ENCODE results near the gene TIAM2.

GRCh38 chr6:155084431-155085123 lies 89.5 kb downstream of the TIAM2 start:
- TF ChIP-seq LEF1 (IDR thresholded peaks at IDR 0.05; ENCODE audit: borderline replicate concordance) (no peak), FOXA1 (IDR thresholded peaks at IDR 0.05) (no peak), ELF4 (IDR thresholded peaks at IDR 0.05) (no peak), BHLHE40 (IDR thresholded peaks at IDR 0.05; ENCODE audit: borderline replicate concordance) (no peak), SP1 (IDR thresholded peaks at IDR 0.05) (no peak), SUZ12 (IDR thresholded peaks at IDR 0.05) (no peak), FOXM1 (IDR thresholded peaks at IDR 0.05; ENCODE audit: borderline replicate concordance) (no peak), CTBP1 (IDR thresholded peaks at IDR 0.05; ENCODE audit: borderline replicate concordance) (no peak), TARDBP (IDR thresholded peaks at IDR 0.05) (no peak)

Measured in HEK293T (cell line).